Stimulated activated CD8-positive, alpha-beta memory T cell treated with anti-CD3 and anti-CD28 coated beads, Interleukin-12 subunit alpha, Interleukin-12 subunit beta, amount 100 ng/mL, for 24 hours (primary cell): ENCODE data around the gene PRKACA.
"Not testable (repeated sequence)": the region's sequence is repeated elsewhere in the genome, so short reads cannot be mapped to it uniquely, and the experiment has no call there.

ENCODE experiments used
- DNase-seq: peaks from one replicate; pipeline ENCODE4 v3.0.0-alpha.2; 2020; ENCODE audit errors: extremely low read depth

PRKACA gene

GRCh38 chr19:14048443-14049153, 69.0 kb downstream of the PRKACA start:
- DNase-seq, result no peak

- not testable (repeated sequence) for DNase-seq
Observed at GRCh38 chr19:14047866-14048265, 69.7 kb downstream of the PRKACA start.

GRCh38 chr19:14042659-14043608, 74.6 kb downstream of the PRKACA start:
- DNase-seq, result not testable (repeated sequence)
